ENCODE data around the gene MAN1C1.
"Not testable (repeated sequence)": the region's sequence is repeated elsewhere in the genome, so short reads cannot be mapped to it uniquely, and the experiment has no call there.

MAN1C1 gene

GRCh38 chr1:25657883-25658760 is 41.5 kb downstream of the MAN1C1 start:
- DNase-seq, result no peak

DNA sequence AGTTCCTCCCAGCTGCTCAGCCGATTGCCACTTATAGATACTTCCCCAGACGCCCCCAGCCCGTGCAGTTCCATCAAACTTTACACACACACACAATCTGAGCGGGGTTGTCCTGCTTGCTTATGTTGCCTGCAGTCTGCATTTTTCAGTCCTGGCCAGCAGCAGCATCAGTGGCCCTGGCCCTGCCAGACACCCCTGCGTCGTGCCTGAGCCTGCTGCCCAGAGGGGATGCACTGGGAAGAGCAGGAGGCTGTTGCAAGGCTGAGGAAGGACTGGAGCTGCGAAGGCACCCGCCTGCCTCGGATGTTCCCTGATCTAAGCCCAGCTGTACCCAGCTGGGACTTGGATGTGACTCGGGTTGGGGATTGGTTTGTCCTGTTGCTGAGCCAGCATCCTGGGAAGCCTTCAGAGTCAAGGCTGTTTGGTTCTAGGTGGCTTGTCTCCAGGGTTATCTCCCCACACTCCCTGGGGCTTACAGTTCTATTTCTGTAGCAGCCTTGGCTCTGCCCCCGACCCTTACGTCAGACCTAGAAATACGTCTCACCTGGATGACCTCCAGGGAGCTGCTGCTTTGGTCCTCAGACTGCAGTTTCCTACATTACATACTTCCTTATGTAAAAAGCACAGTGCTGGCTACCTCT is 42.3 kb downstream of the MAN1C1 start:
- DNase-seq, result no peak

- DNase-seq, result no peak
These were observed 44.6 kb downstream of the MAN1C1 start for GRCh38 chr1:25661043-25661815.

DNA sequence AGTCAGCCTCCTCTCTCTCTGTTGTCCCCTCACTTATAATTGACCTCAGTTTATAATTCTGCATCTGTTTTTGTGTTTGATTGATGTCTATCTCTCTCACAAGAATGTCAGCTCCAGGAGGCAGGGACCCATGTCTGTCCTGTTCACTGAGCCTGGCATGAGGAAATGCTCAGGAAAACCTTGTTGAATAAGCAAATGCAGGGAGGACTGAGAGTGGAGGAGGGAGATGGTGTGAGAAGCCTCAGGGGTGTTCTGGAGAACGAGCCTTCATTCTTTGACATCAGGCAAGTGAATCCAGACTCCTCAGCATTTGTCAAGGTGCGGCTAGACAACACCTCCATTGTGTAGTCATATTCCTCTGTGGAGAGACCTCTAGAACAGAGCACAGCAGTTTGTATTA is 45.5 kb downstream of the MAN1C1 start:
- DNase-seq, result no peak

- not testable (repeated sequence) for DNase-seq
These were observed 46.4 kb downstream of the MAN1C1 start for GRCh38 chr1:25662959-25663358.

DNA sequence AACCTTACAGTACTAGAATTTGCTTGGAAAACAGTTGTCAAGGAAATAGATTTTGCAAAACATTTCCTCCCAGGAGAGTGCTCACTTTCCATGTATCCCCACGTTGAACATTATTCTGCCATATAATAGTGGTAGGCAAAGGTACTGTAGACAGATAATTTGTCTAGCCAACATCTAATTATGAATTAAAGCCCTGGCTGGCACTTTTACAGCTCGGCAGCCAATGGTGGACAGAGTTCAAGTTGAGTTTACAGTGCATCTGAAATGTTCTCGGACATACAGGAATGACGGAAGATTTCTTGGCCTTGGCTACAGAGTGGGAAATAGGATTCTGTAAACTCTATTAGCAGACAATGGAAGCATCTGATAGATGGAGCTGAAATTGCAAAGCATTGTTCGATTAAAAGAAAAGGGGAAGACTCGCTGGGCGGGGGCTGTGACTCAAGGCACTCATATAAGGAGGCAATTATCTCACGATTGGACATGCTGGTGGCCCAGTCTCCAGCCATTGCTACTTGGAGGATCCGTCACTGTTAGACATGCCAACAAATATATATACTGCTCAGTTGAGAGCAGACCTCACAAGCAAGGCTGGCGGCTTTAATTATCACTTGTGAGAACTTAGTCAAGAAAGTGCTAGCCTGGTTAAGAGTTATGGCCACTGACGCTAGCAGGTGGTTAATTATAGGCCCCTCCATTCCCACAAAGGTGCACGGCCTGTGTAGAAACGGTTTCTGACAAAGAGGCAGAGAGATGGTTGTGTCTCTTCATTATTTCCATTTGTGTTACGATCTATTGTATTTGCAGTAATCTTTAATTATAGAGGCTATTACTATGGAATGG is 48.0 kb downstream of the MAN1C1 start:
- DNase-seq, result no peak

GRCh38 chr1:25666460-25666859 is 49.9 kb downstream of the MAN1C1 start:
- DNase-seq, result no peak

- no peak for DNase-seq
These were observed 52.5 kb downstream of the MAN1C1 start for GRCh38 chr1:25668931-25669573.

GRCh38 chr1:25669781-25670567 is 53.4 kb downstream of the MAN1C1 start:
- DNase-seq, result no peak

- DNase-seq, result no peak
These were observed 55.3 kb downstream of the MAN1C1 start for GRCh38 chr1:25671929-25672328.

- DNase-seq, result no peak
These were observed 56.3 kb downstream of the MAN1C1 start for GRCh38 chr1:25672763-25673409.

- no peak for DNase-seq
These were observed 56.9 kb downstream of the MAN1C1 start for GRCh38 chr1:25673456-25673855.

GRCh38 chr1:25673962-25674806 is 57.6 kb downstream of the MAN1C1 start:
- DNase-seq, result no peak

DNA sequence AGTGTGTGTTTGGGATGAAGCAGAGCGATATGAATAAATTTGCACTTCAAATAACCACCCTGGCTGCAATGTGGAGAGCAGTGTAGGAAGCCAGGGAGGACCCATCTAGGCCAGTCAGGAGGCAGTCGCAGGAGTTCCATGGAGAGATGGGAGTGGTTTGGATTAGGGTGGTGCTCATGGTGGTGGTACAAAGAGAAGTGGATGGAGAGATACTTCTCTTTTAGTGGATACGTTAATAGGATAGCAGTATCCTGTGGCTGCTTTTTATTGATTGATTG is 58.2 kb downstream of the MAN1C1 start:
- no peak for DNase-seq

DNA sequence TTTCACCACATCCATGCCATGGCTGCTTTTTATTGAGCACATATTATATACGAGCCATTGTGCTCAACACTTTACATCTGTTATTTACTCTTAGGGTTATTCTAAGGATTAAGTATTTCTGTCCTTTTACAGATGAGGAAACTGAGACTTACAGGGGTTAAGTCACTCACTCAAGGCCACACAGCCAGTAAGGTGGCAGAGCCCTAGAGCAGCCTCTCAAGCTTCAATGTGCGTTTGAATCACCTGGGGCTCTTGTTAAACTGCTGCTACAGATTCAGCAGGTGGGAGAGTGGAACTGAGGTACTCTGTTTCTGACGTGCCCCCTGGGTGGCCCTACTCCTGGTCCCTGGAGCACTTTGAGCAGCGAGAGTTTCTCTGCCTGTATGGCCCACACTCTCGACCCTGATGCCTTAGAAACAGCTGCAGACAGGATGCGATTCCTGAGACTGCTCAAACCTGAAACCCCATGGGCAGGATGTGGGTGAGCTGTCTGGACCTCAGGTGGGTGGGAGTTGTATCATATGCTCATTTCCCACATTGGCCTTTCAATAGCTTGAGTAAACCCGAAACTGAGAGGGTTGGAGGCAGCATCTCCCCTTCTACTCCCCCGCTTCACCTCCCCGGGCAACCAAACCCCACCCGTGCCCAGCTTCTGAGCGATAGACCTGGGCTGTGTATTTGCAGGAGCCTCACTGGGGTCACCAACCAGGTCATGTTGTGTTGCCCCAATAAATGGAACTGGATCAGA is 59.3 kb downstream of the MAN1C1 start:
- peak; percentile 60 for DNase-seq

DNA sequence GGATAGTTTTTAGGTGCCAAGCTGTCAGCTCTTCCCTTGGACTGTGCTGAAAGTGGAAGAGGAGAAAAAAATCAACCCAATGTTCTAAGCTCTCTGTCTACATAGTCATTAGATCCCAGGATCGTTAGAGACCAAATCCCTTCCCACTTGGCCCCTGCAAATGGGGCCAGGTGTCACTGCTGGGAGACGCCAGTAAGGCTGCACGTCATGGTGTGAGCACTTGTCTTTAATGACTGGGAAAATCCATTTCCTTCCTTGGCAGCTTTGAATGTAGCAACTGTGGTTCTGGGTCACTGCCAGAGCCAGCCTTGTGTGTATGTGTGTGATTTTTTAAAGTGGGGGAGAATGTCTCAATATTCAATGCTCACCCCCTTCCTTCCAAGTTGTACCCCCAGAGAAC is 59.9 kb downstream of the MAN1C1 start:
- no peak for DNase-seq

DNA sequence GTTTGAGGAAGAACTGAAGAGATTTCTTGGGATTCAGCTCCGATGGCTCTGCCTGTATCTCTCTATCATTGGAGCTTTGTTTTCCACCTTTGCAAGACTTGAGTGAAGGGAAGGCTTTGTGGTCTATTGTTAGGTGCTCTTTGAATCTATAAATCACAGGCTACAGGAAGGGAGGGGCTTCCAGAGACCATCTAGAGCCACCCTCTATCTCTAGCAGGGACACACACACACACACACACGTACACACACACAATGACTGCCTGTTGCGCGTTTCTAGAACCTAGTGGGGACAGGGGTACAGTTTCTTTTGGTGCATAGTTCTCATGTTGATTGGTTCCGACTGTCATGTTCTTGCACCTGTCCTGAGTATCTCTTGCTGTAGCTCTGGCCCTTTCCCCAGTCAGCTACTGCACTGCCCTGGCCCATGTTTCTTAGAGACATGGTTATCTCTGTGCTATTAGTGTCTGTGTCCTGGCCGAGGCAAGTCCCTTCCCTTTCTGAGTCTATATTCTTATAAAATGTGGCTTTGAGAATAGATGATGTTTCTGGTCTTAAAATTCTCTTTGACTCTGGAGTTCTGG is 60.7 kb downstream of the MAN1C1 start:
- DNase-seq, result no peak

DNA sequence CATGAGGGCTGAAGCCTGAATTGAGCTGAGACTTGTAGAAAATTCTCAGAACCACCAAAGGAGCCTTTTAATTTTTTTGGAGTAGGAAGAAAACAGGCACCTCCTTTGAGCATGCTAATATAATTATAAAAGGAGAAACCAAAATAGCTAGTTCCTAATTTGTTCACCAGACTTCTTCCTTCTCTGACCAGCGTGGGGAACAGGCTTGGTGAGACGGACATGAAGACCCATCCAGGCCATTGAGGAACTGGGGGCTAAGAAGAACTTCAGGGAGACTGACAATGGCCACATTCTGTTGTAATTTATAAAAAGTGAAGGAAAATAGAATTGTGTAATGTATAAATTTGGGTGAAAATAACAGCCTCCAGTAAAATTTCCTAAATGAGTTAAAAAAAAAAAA is 62.6 kb downstream of the MAN1C1 start:
- DNase-seq, result no peak

GRCh38 chr1:25680701-25681100 is 64.1 kb downstream of the MAN1C1 start:
- DNase-seq, result no peak

Measured in CD4-positive, alpha-beta T cell treated with Interleukin-15 for 1 hour (primary cell).